IMR-90 (cell line): ENCODE results near the gene CADM2.

ENCODE experiments used
- BHLHE40 ChIP-seq: fragments of 150-350 bp; IDR thresholded peaks from 2 replicates; pipeline ENCODE4 v1.6.1; 2016; ENCODE audit warnings: mild to moderate bottlenecking, low read depth, low read length
- CEBPB ChIP-seq: IDR thresholded peaks from 2 replicates; pipeline ENCODE4 v1.6.1; 2012; ENCODE audit warnings: low read depth, low read length, improper control_type of control experiment
- CTCF ChIP-seq: conservative IDR thresholded peaks from 2 replicates; pipeline ENCODE4 v1.5.1; 2012; ENCODE audit warnings: mild to moderate bottlenecking, low read depth, low read length, improper control_type of control experiment
- MAFK ChIP-seq: IDR thresholded peaks from 2 replicates; pipeline ENCODE4 v1.6.1; 2012; ENCODE audit warnings: low read depth, low read length, improper control_type of control experiment
- MXI1 ChIP-seq: IDR thresholded peaks from 2 replicates; pipeline ENCODE4 v1.6.1; 2012; ENCODE audit warnings: low read depth, mild to moderate bottlenecking, low read length, moderate library complexity, borderline replicate concordance
- POLR2A ChIP-seq: IDR thresholded peaks from 2 replicates; pipeline ENCODE4 v1.6.1; 2012; ENCODE audit warnings: mild to moderate bottlenecking, low read depth, low read length
- RCOR1 ChIP-seq: IDR thresholded peaks from 2 replicates; pipeline ENCODE4 v1.6.1; 2012; ENCODE audit warnings: mild to moderate bottlenecking, low read length, improper control_type of control experiment; ENCODE audit not compliant: insufficient replicate concordance
- RFX5 ChIP-seq: IDR thresholded peaks from 2 replicates; pipeline ENCODE4 v1.8.0; 2012; ENCODE audit warnings: low read depth, mild to moderate bottlenecking, low read length, moderate library complexity
- TF ChIP-seq, protein P1 (sequence below): fragments of 150-350 bp; IDR thresholded peaks from 2 replicates; pipeline ENCODE4 v1.6.1; 2016; ENCODE audit warnings: low read depth, mild to moderate bottlenecking, low read length, moderate library complexity, borderline replicate concordance

GRCh38 chr3:84987706-84988504, 29.1 kb downstream of the CADM2 start:
- TF ChIP-seq CTCF (no peak), POLR2A (no peak), MAFK (no peak), BHLHE40 (no peak), RCOR1 (no peak), MXI1 (no peak), RFX5 (no peak), CEBPB (no peak)
- TF ChIP-seq, protein P1, sequence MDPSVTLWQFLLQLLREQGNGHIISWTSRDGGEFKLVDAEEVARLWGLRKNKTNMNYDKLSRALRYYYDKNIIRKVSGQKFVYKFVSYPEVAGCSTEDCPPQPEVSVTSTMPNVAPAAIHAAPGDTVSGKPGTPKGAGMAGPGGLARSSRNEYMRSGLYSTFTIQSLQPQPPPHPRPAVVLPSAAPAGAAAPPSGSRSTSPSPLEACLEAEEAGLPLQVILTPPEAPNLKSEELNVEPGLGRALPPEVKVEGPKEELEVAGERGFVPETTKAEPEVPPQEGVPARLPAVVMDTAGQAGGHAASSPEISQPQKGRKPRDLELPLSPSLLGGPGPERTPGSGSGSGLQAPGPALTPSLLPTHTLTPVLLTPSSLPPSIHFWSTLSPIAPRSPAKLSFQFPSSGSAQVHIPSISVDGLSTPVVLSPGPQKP, result no peak
